ENCODE data around the gene NRG3. TPM values are rescaled to one million over a fixed set of nuclear protein-coding genes. Genes with fewer than 3 reads are reported as not detected.

NRG3 gene
- total and polyA plus RNA-seq, 2 of the 8 experiments (the other 6 are each of a cell fraction or from before 2014, with no cell fraction given) = 4.2 to 5.0 TPM

DNA sequence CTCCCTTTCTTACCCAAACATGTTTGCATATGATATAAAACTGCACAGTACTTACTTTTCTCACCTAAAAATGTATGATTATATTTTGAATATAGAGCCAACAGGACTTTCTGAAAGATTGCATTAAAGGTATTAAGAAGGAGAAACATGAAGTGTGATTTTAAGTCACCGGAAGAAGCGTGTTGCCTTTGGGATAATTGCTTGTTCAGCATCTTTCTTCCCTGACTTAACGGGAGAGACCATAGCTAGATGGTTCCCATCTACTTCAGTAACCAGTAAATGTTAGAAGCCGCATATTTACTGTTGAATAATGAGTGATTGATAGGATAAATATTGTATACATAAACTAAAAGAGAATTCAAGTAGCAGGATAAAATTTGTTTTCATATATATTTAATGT, 197.1 kb downstream of the NRG3 start:
- no peak for DNase-seq (ENCODE audit: low read depth in 1 of 2, low spot score in 2 of 2)
- no peaks in the 10 kb centered on the region for H3K79me2 ChIP-seq (ENCODE audit: control insufficient read depth in 1 of 2, insufficient read depth in 2 of 2, low read length in 2 of 2)
- H3K23ac ChIP-seq (ENCODE audit: insufficient read length) = no peak overlapping the region
- POLR2A ChIA-PET (ENCODE audit: partially characterized antibody) = interaction anchor here (1.4 kb wide), 1 partner anchor 10 kb away, joined by 3 read pairs; no protein-coding TSS in a partner anchor
- H2BK12ac ChIP-seq (ENCODE audit: low read depth, low read length) = no peak overlapping the region
- FAIRE-seq = no peak
- no peaks in the 10 kb centered on the region for H3K9me3 ChIP-seq (ENCODE audit: insufficient read depth in 2 of 2, low read depth in 1 of 2, low read length in 1 of 2)
- H3K4me1 ChIP-seq (replicated peaks in 1 of 4; ENCODE audit: control insufficient read depth in 3 of 4, insufficient read depth in 4 of 4, low read length in 3 of 4) = peaks cover 0 to 16% (median 2%) of the 10 kb centered on the region in 4 experiments; a peak in 2 of 7 replicates
- TF ChIP-seq SP4 (IDR thresholded peaks at IDR 0.05; ENCODE audit: low read length) (no peak), PHF8 (conservative IDR thresholded peaks at IDR 0.05; ENCODE audit: low read depth, low read length) (no peak), CHD1 (IDR thresholded peaks at IDR 0.05; ENCODE audit: low read depth, low read length) (no peak), KDM4A (IDR thresholded peaks at IDR 0.05; ENCODE audit: low read depth, low read length, severe bottlenecking) (no peak), HDAC2 (IDR thresholded peaks at IDR 0.05; ENCODE audit: borderline replicate concordance in 1 of 2, low read depth in 2 of 2, low read length in 2 of 2) (no peak), KDM1A (IDR thresholded peaks at IDR 0.05; ENCODE audit: borderline replicate concordance, low read length) (no peak), TAF7 (optimal IDR thresholded peaks at IDR 0.05; ENCODE audit: borderline replicate concordance, low read depth, low read length) (no peak), RBBP5 (IDR thresholded peaks at IDR 0.05; ENCODE audit: borderline replicate concordance, low read depth, low read length) (no peak)
- TF ChIP-seq, protein P1, sequence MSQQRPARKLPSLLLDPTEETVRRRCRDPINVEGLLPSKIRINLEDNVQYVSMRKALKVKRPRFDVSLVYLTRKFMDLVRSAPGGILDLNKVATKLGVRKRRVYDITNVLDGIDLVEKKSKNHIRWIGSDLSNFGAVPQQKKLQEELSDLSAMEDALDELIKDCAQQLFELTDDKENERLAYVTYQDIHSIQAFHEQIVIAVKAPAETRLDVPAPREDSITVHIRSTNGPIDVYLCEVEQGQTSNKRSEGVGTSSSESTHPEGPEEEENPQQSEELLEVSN (IDR thresholded peaks at IDR 0.05) = no peak
- WGBS, 2 experiments (ENCODE audit: extremely low coverage in 1 of 2, insufficient coverage in 1 of 2, insufficient read length in 1 of 2, insufficient replicate concordance in 2 of 2, low coverage in 1 of 2, low lambda C conversion rate in 2 of 2, missing lambda C conversion rate in 1 of 2) = 91% methylated on average over 4 of the region's 4 CpGs; no CpG with 5 or more reads in 1 of the 2 experiments
- H3K18ac ChIP-seq (ENCODE audit: extremely low read depth, low read length) = no peak overlapping the region
- H3K4ac ChIP-seq (replicated peaks; ENCODE audit: insufficient read length, low read depth, low read length) = no peak overlapping the region
- no peaks in the 10 kb centered on the region for H3K36me3 ChIP-seq (ENCODE audit: control insufficient read depth in 2 of 4, insufficient read depth in 4 of 4, low read length in 3 of 4)
- H3K4me3 ChIP-seq (ENCODE audit: extremely low read depth in 1 of 4, insufficient read depth in 2 of 4, low read depth in 3 of 4, low read length in 4 of 4) = no peak overlapping the region
- H3K79me1 ChIP-seq (ENCODE audit: low read depth, low read length) = no peaks in the 10 kb centered on the region
- no peak overlapping the region for H4K91ac ChIP-seq (replicated peaks; ENCODE audit: insufficient read length, low read length)
- no peaks in the 10 kb centered on the region for H3K23me2 ChIP-seq (ENCODE audit: low read depth, low read length)
- H3K56ac ChIP-seq (replicated peaks; ENCODE audit: insufficient read length, low read depth, low read length) = no peak overlapping the region
- no peak overlapping the region for H3K4me2 ChIP-seq (ENCODE audit: insufficient read depth in 1 of 2, low read depth in 2 of 2, low read length in 2 of 2)
- no peak overlapping the region for H3K27ac ChIP-seq (ENCODE audit: low read depth, low read length)
- no peak overlapping the region for H4K5ac ChIP-seq (ENCODE audit: insufficient read length, low read depth, low read length)
- no peaks in the 10 kb centered on the region for H4K20me1 ChIP-seq (replicated peaks in 1 of 2; ENCODE audit: control insufficient read depth in 1 of 2, insufficient read depth in 2 of 2, low read length in 2 of 2)
- no peak overlapping the region for H3K9ac ChIP-seq (replicated peaks in 1 of 4; ENCODE audit: extremely low read depth in 1 of 4, low read depth in 3 of 4, low read length in 3 of 4)
- H3K27me3 ChIP-seq (replicated peaks in 1 of 4; ENCODE audit: control insufficient read depth in 3 of 4, extremely low read depth in 1 of 4, insufficient read depth in 3 of 4, low read length in 3 of 4) = no peaks in the 10 kb centered on the region
- no peak overlapping the region for H2BK120ac ChIP-seq (replicated peaks; ENCODE audit: low read depth, low read length)
- H2BK15ac ChIP-seq (ENCODE audit: low read length) = no peak overlapping the region
- H2BK20ac ChIP-seq (ENCODE audit: low read length) = no peak overlapping the region
- H2AK5ac ChIP-seq (ENCODE audit: low read depth, low read length) = no peak overlapping the region
- no peak overlapping the region for H4K8ac ChIP-seq (ENCODE audit: extremely low read depth, insufficient read depth, low read length)
- no peak overlapping the region for H3K14ac ChIP-seq (ENCODE audit: insufficient read length)
- CTCF ChIA-PET (ENCODE audit: partially characterized antibody) = no interaction called here
- H2AFZ ChIP-seq (ENCODE audit: low read length) = no peak overlapping the region
- H2BK5ac ChIP-seq (ENCODE audit: low read depth, low read length) = no peak overlapping the region
